GM12892 (cell line): ENCODE results near the gene ECM2.

Source experiments
- POLR2A ChIP-seq: IDR thresholded peaks from 2 replicates; pipeline ENCODE4 v1.6.1; 2011; ENCODE audit warnings: low read depth, low read length, control low read depth
- POLR2AphosphoS5 ChIP-seq: IDR thresholded peaks from 2 replicates; pipeline ENCODE4 v1.6.1; 2011; ENCODE audit warnings: low read depth, low read length, control low read depth
- TAF1 ChIP-seq: IDR thresholded peaks from 2 replicates; pipeline ENCODE4 v1.6.1; 2011; ENCODE audit warnings: low read depth, mild to moderate bottlenecking, control low read depth, low read length, borderline replicate concordance

GRCh38 chr9:92476962-92477361, 58.8 kb downstream of the ECM2 start:
- TF ChIP-seq POLR2A (no peak), POLR2AphosphoS5 (no peak), TAF1 (no peak)
